Activated CD8-positive, alpha-beta T cell treated with anti-CD3 and anti-CD28 coated beads for 36 hours (primary cell): ENCODE measurements around the gene CD274. TPM values are rescaled to one million over a fixed set of nuclear protein-coding genes. Genes with fewer than 3 reads are reported as not detected.

Experiments
- ATAC-seq: fragments of 200-7000 bp; cut with Tn5 transposase; one replicate; pipeline ENCODE4 v1.10.0; 2021; ENCODE audit warnings: mild to moderate bottlenecking, moderate library complexity
- CTCF ChIA-PET: fragments of 350-600 bp; sonication (Branson Sonifier 250); formaldehyde crosslinking; loops from one replicate; lab custom pipeline; 2021; ENCODE audit warnings: antibody characterized with exemption; lab: Charles Lee
- POLR2A ChIA-PET: fragments of 350-600 bp; sonication (Branson Sonifier 250); formaldehyde crosslinking; loops from one replicate; lab custom pipeline; 2021; ENCODE audit warnings: antibody characterized with exemption; lab: Charles Lee
- DNase-seq: peaks from one replicate; pipeline ENCODE4 v3.0.0-alpha.2; 2020
- H3K27ac Mint-ChIP-seq: one replicate; pipeline ENCODE4 v1.8.0; 2021; ENCODE audit warnings: mild to moderate bottlenecking, mixed read lengths
- H3K27me3 Mint-ChIP-seq: one replicate; pipeline ENCODE4 v1.8.0; 2021; ENCODE audit warnings: mixed read lengths
- H3K36me3 Mint-ChIP-seq: one replicate; pipeline ENCODE4 v1.8.0; 2021; ENCODE audit warnings: low read depth, mixed read lengths
- H3K4me1 Mint-ChIP-seq: one replicate; pipeline ENCODE4 v1.8.0; 2021; ENCODE audit warnings: low read depth, mixed read lengths
- H3K4me3 Mint-ChIP-seq: one replicate; pipeline ENCODE4 v1.8.0; 2021; ENCODE audit warnings: mild to moderate bottlenecking, moderate library complexity, mixed read lengths
- H3K9me3 Mint-ChIP-seq: one replicate; pipeline ENCODE4 v1.8.0; 2021; ENCODE audit warnings: mixed read lengths
- intact Hi-C: fragments of 100-400 bp; cut with micrococcal nuclease; formaldehyde crosslinking; loops from one replicate; pipeline ENCODE4 v1.10.0; 2022
- total RNA-seq, 2 experiments: library from RNA; stranded (reverse); gene quantifications; one replicate each; pipeline ENCODE4 v1.2.3, GENCODE V29; 2021
- TF ChIP-seq, protein P1 (sequence below): fragments of 200-600 bp; IDR thresholded peaks from one replicate; pipeline ENCODE4 v1.8.0; 2022; ENCODE audit warnings: antibody characterized with exemption, mild to moderate bottlenecking

Gene CD274
- total RNA-seq, 2 experiments from 2014 or later: 12.2 to 13.7 TPM

DNA sequence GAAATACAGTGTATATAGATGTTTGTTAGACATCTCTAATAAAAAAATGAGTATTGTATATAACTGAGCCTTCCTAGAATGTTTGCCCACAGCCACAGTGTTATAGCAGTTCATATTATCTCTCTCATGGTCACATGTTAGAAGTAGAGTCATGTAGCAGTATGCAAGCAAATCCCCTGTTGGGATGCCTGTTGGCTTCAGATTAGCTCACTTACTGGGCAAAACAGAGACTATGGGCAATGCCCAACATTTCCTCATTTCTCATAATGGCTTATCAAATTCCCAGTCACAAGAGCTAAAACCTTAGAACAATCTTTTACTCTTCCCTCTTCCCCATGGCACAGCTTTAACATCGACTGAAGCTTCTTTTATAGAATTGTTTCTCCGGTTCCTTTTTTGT lies 33.0 kb downstream of the CD274 start:
- CTCF ChIA-PET: no interaction called here
- no peak overlapping the region for H3K4me3 Mint-ChIP-seq
- peaks cover 11% of the 10 kb centered on the region for H3K4me1 Mint-ChIP-seq
- no peak for DNase-seq
- no peak overlapping the region for H3K27ac Mint-ChIP-seq
- no peaks in the 10 kb centered on the region for H3K27me3 Mint-ChIP-seq
- H3K9me3 Mint-ChIP-seq: peaks cover 6% of the 10 kb centered on the region
- TF ChIP-seq, protein P1, sequence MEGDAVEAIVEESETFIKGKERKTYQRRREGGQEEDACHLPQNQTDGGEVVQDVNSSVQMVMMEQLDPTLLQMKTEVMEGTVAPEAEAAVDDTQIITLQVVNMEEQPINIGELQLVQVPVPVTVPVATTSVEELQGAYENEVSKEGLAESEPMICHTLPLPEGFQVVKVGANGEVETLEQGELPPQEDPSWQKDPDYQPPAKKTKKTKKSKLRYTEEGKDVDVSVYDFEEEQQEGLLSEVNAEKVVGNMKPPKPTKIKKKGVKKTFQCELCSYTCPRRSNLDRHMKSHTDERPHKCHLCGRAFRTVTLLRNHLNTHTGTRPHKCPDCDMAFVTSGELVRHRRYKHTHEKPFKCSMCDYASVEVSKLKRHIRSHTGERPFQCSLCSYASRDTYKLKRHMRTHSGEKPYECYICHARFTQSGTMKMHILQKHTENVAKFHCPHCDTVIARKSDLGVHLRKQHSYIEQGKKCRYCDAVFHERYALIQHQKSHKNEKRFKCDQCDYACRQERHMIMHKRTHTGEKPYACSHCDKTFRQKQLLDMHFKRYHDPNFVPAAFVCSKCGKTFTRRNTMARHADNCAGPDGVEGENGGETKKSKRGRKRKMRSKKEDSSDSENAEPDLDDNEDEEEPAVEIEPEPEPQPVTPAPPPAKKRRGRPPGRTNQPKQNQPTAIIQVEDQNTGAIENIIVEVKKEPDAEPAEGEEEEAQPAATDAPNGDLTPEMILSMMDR: no peak
- POLR2A ChIA-PET: no interaction called here
- intact Hi-C loops: no loop called here
- ATAC-seq: no peak
- peaks cover 2% of the 10 kb centered on the region for H3K36me3 Mint-ChIP-seq

DNA sequence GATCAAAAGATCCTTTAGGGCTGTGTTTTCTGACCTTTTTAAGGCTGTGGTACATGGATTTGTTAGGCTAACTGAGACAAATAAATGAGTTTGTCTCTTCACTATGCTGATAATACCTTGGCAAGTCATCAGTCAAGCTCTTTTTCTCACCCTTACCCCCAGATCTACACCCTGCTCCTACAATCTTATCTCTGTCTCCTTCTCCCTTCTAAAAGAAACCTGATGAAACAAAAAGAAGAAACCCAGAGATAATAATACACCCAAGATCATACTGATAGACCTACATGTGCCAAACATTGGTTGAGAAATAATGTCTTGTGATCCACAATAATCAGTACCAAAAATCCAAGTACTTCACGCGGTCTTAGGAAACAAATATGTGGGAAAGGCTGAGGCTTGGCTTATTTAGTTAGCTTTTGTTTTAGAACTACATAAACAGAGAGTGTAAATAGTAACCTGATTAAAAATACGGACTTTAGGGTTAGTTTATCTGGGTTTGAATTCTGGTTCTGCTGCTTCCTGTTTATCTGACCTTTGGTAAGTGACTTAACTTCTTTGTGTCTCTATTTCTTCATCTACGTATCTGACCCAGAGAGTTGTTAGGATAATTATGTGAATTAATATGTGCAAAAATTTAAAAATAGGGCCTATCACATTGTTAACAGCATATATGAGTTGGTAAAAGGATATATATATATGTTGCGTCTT lies 35.2 kb downstream of the CD274 start:
- Mint-ChIP-seq H3K36me3 (no peaks in the 10 kb centered on the region), H3K4me3 (no peak overlapping the region), H3K27me3 (no peaks in the 10 kb centered on the region), H3K27ac (no peak overlapping the region), H3K4me1 (peaks cover under 1% of the 10 kb centered on the region), H3K9me3 (peaks cover 2% of the 10 kb centered on the region)
- ChIA-PET CTCF (no interaction called here), POLR2A (no interaction called here)
- TF ChIP-seq, protein P1: no peak
- no peak for ATAC-seq
- intact Hi-C loops: no loop called here
- DNase-seq: no peak

DNA sequence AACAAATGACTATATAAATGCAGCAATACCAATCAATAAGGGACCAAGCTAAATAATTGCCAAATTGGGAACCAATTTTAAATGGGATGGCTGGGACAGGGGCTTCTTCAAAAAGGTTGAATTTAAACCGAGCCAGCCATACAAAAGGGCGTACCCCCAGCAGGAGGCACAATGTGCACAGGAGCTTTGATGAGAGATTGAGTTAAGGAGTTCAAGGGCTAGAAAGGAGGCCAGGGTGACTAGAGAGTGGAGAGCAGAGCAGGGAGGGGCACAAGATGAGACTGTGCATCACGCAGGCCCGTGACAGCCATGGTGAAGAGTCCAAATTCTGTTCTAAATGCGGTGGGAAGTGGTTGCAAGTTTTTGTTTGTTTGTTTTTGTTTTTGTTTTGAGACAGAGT lies 36.6 kb downstream of the CD274 start:
- Mint-ChIP-seq H3K4me3 (no peak overlapping the region), H3K4me1 (no peaks in the 10 kb centered on the region), H3K9me3 (peaks cover 2% of the 10 kb centered on the region), H3K36me3 (no peaks in the 10 kb centered on the region), H3K27me3 (no peaks in the 10 kb centered on the region), H3K27ac (no peak overlapping the region)
- ATAC-seq (no peak), DNase-seq (no peak)
- ChIA-PET POLR2A (no interaction called here), CTCF (interaction anchor here (0.9 to 1.2 kb wide), 2 partner anchors 84 to 103 kb away, joined by 3 to 4 read pairs; no protein-coding TSS in a partner anchor)
- TF ChIP-seq, protein P1: no peak
- intact Hi-C loops: no loop called here

DNA sequence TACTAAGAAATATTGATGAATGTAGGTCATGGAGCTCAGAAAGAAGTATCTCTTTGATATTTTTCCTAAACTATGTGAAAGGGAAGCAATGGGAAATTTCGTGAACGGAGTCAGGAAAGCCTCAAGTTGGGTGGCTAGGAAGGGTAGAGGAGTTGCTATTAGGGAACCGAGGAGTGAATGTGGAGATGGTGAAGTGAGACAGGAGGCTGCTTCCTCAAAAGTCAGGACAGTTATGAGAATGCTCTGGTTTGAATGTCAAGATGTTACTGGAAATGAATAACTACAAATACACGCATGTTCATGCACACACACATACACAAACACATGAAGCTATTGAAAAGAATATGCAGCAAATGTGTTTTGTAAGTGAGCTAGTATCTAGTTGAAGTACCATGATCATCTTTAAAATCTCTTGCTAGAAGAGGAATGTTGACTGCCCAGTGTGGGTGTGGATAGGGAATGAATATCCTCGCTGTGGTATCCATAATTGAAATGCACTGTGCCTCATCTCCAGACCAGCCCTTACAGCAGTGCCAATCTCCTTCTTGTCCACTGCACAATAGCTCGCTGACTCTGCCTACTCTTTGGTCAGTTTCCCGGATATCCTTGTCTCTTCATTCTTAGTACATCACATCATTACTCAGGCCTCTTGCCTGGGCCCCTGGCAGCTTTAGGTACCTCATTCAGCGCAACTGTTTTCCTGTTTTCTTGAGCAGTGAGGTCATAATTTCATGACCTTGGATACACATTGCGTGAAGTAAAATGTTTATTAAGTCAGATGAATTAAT lies 38.1 kb downstream of the CD274 start:
- peaks cover 2% of the 10 kb centered on the region for H3K9me3 Mint-ChIP-seq
- no peak overlapping the region for H3K4me3 Mint-ChIP-seq
- no peak overlapping the region for H3K27ac Mint-ChIP-seq
- intact Hi-C loops: no loop called here
- TF ChIP-seq, protein P1: no peak
- H3K36me3 Mint-ChIP-seq: no peaks in the 10 kb centered on the region
- ATAC-seq (no peak), DNase-seq (no peak)
- H3K4me1 Mint-ChIP-seq: peaks cover 6% of the 10 kb centered on the region
- CTCF ChIA-PET: interaction anchor here (1.2 to 1.8 kb wide), 2 partner anchors 21 to 102 kb away, joined by 3 to 5 read pairs; no protein-coding TSS in a partner anchor
- no peaks in the 10 kb centered on the region for H3K27me3 Mint-ChIP-seq
- POLR2A ChIA-PET: interaction anchor here (0.5 to 1.3 kb wide), 3 partner anchors 9 to 71 kb away, joined by 3 to 4 read pairs (median 3); no protein-coding TSS in a partner anchor
